ENCODE measurements around the gene KCNIP4. TPM values are rescaled to one million over a fixed set of nuclear protein-coding genes. Genes with fewer than 3 reads are reported as not detected.

The KCNIP4 gene
- total and polyA plus RNA-seq, 12 donors: 0.15 TPM; not detected in 11

DNA sequence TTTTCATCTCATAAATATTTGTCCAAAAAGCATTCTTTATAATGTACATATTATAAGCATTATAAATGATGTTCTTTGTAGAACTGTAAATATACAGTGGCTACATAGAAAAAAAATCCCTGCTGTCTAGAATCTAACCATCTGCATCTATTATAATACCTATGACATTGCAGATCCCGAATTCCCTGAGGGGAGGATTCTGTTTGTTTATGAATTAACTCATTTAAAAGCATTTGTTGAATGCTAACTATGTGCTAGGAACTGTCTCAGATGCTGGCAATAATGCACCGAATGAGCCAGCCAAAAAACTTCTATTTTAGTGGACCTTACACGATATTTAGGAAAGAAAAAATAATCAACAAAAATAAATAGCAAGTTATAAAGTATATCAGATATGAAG lies 1058.7 kb downstream of the KCNIP4 start:
- no peak for ATAC-seq
- TF ChIP-seq, protein P1, sequence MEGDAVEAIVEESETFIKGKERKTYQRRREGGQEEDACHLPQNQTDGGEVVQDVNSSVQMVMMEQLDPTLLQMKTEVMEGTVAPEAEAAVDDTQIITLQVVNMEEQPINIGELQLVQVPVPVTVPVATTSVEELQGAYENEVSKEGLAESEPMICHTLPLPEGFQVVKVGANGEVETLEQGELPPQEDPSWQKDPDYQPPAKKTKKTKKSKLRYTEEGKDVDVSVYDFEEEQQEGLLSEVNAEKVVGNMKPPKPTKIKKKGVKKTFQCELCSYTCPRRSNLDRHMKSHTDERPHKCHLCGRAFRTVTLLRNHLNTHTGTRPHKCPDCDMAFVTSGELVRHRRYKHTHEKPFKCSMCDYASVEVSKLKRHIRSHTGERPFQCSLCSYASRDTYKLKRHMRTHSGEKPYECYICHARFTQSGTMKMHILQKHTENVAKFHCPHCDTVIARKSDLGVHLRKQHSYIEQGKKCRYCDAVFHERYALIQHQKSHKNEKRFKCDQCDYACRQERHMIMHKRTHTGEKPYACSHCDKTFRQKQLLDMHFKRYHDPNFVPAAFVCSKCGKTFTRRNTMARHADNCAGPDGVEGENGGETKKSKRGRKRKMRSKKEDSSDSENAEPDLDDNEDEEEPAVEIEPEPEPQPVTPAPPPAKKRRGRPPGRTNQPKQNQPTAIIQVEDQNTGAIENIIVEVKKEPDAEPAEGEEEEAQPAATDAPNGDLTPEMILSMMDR (IDR thresholded peaks at IDR 0.05): no peak
- Histone ChIP-seq H3K36me3 (no peaks in the 10 kb centered on the region), H3K4me1 (no peaks in the 10 kb centered on the region), H3K27me3 (peaks cover 0 to 5% (median 0%) of the 10 kb centered on the region in 7 donors), H3K9me3 (peaks cover 0 to 13% (median 0%) of the 10 kb centered on the region in 11 donors), H3K27ac (no peak overlapping the region), H3K4me3 (no peak overlapping the region)
- intact Hi-C loops (cut with DNase I): no loop called here
- no peak for DNase-seq
- WGBS, 2 donors: 62 to 72% methylated on average over 3 of the region's 3 CpGs

DNA sequence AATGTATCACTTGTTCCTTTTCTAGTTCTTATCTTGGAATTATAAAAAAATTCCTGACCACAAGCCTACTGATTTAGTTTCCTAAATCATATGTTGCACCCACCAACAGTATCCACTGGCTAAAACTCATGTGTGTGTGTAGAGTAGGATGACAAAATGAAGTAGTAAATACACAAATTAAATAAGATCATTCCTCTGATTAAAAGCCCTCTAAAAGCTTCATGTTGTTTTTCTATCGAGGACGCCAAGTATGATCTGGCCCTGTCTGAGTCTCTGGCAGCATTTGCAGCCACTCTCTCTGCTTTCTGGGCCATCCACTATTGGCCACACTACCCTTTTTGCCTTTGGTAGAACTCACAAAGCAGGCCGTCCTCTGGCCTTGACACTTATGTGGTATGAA lies 1064.9 kb downstream of the KCNIP4 start:
- no peaks in the 10 kb centered on the region for H3K36me3 ChIP-seq
- H3K27ac ChIP-seq: no peak overlapping the region
- peaks cover 0 to 5% (median 0%) of the 10 kb centered on the region in 7 donors for H3K27me3 ChIP-seq
- TF ChIP-seq, protein P1 (IDR thresholded peaks at IDR 0.05): no peak
- H3K9me3 ChIP-seq: peaks cover 0 to 13% (median 0%) of the 10 kb centered on the region in 11 donors
- H3K4me3 ChIP-seq: no peak overlapping the region
- WGBS, 2 donors: 79 to 85% methylated on average over 3 of the region's 3 CpGs
- intact Hi-C loops (cut with DNase I): no loop called here
- ATAC-seq (no peak), DNase-seq (no peak)
- H3K4me1 ChIP-seq: no peaks in the 10 kb centered on the region

DNA sequence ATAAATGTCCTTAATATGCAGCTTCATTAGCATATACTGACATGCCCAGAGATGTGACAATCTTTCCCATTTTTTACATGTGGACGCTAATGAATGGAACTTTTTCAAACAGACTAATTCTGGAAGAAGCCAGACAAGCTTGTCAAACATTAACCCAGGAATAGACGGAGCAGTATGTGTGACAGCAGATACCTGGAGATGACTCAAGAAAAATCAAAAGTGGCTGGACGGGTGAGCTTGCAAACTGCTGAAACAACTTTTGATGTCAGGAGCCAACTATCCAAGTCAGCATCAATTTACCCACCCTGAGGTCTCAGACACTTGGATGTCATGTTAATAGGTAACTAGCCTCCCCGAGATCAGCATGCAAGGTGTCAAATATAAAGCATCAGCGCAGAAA lies 1065.3 kb downstream of the KCNIP4 start:
- Histone ChIP-seq H3K4me1 (no peaks in the 10 kb centered on the region), H3K36me3 (no peaks in the 10 kb centered on the region), H3K27ac (no peak overlapping the region), H3K27me3 (peaks cover 0 to 5% (median 0%) of the 10 kb centered on the region in 7 donors), H3K9me3 (peaks cover 0 to 13% (median 0%) of the 10 kb centered on the region in 11 donors), H3K4me3 (no peak overlapping the region)
- ATAC-seq: no peak
- 67 to 71% methylated on average over 5 of the region's 5 CpGs for WGBS, 2 donors
- no peak for DNase-seq
- TF ChIP-seq, protein P1 (IDR thresholded peaks at IDR 0.05): no peak
- intact Hi-C loops (cut with DNase I): no loop called here

DNA sequence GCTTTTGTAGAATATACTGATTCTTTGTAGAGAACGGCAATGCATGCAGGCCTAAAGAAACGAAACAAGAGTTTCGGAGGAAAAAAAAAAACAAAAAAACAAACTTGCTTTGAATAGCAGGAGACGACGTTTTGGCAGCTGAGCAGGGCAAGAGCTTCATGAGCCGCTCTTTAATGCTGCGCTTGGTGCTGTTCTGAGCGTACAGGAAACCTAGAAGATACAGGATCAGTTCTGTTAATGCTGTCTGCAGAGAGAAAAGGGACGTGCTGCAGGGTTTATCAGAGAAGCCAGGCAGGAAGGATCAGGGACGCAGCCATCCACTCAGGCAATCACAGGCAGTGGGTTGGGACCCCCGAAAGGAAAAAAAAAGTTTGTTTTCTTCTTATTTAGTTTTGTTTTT lies 1066.1 kb downstream of the KCNIP4 start:
- 41 to 46% methylated on average over 11 of the region's 11 CpGs for WGBS, 2 donors
- H3K4me1 ChIP-seq: no peaks in the 10 kb centered on the region
- H3K27ac ChIP-seq: no peak overlapping the region
- intact Hi-C loops (cut with DNase I): no loop called here
- no peak overlapping the region for H3K4me3 ChIP-seq
- peaks cover 0 to 11% (median 0%) of the 10 kb centered on the region in 11 donors for H3K9me3 ChIP-seq
- ATAC-seq (no peak), DNase-seq (no peak)
- H3K36me3 ChIP-seq: no peaks in the 10 kb centered on the region
- TF ChIP-seq, protein P1 (IDR thresholded peaks at IDR 0.05): no peak
- peaks cover 0 to 4% (median 0%) of the 10 kb centered on the region in 7 donors for H3K27me3 ChIP-seq

Measured in heart right ventricle (tissue), 16 donors.